T-helper 2 cell treated with Interferon-gamma antibody and Interleukin-4, amounts not matched to agents 100 ng/mL and 5 ng/mL, for 36 hours (primary cell): ENCODE data around the gene PPIB. TPM values are rescaled to one million over a fixed set of nuclear protein-coding genes. Genes with fewer than 3 reads are reported as not detected.

Experiments used
- intact Hi-C: fragments of 100-400 bp; cut with micrococcal nuclease; formaldehyde crosslinking; loops from one replicate; pipeline ENCODE4 v1.15.1; 2023
- total RNA-seq: library from RNA; stranded (reverse); gene quantifications from 2 replicates; pipeline ENCODE4 v1.2.3, GENCODE V29; 2022

The PPIB gene
- total RNA-seq, 1 donor from 2014 or later: 587 TPM

DNA sequence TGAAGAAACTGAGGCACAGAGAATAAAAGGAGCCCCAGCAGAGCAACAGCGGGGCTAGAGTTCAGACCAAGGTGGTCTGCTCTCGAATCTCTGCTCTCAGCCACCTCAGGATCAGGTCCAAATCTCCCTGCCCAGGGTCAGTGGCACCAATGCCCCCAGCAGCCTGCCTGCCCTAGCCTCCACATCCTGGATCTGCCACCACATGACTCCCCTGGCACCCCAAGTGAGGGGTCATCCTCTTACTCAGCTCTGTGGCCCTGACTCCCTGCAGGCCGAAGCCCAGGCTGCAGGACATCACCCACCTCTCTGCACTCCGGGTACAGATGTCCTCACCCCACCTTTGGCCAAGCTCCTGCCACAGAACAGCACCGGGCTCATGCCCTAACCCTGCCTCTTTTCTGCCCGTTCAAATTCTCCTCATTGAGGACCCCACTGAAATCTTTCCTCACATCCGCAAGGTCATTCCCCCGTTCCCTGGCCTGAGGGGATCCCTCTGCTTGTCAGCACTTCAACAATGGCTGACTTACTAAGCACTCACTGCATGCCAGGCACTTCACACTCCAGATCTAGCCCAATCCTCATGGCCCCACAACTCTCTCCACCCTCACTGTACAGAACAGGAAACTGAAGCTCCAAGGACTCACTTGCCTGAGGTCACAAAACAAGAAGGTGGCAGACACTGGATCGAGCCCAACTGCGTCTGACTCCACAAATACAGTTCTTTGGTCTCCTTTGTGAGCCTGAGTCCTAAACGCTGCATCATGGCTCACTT lies 4.3 kb downstream of the PPIB start:
- intact Hi-C loops: loop anchor here (10.0 kb wide), 1 partner anchor 684 kb away; no protein-coding TSS in a partner anchor

DNA sequence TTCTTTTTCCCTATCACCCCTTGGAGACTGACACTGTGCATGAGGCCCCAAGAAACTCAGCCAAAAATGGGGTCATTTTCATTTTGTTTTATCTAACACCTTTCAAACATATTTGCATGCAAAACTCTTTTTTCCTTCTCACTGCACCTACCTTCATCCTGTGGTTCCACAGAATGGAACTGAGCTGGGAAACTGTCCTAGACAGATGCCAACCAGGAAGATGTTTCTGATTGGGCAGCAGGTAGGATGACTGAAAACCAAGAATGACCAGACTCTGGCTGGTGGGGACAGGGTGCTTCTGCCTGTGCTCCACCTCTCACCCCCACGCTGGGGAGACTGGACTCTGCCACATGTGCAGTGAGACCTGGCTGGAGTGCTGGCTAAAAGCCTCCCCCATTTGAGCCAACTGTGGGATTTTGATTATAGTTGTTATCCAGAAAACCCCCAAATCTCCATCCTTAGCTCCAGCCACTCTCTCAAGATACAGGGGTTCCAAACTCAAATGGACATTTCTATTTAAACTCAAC lies 5.2 kb downstream of the PPIB start:
- intact Hi-C loops: loop anchor here (10.0 kb wide), 1 partner anchor 683 kb away; no protein-coding TSS in a partner anchor

DNA sequence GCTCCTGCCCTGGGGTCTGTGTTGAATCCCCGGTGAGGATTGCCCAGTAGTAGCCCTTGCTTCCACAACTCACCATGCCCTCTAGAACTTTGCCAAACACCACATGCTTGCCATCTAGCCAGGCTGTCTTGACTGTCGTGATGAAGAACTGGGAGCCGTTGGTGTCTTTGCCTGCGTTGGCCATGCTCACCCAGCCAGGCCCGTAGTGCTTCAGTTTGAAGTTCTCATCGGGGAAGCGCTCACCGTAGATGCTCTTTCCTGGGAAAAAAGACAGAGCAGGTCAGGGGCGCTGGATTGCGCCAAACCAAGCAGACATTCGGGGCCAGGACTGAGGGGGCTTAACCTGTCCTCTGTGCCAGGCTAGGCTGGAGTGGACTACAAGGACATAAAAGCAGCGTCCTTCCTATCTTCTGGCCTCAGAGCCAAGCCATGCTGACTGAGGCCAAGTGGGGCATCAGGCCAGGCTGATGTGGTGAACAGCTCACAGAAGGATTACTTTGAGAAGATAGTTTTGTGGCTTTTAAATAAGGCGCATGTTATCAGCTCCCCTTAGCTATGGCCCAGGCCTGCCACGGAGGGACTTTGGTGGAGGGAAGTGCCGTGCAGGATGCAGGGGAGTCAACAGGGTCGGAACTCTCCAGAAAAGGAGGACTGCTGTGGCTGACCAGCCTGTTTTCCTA lies 6.0 kb downstream of the PPIB start:
- intact Hi-C loops: loop anchor here (10.0 kb wide), 1 partner anchor 682 kb away; no protein-coding TSS in a partner anchor

DNA sequence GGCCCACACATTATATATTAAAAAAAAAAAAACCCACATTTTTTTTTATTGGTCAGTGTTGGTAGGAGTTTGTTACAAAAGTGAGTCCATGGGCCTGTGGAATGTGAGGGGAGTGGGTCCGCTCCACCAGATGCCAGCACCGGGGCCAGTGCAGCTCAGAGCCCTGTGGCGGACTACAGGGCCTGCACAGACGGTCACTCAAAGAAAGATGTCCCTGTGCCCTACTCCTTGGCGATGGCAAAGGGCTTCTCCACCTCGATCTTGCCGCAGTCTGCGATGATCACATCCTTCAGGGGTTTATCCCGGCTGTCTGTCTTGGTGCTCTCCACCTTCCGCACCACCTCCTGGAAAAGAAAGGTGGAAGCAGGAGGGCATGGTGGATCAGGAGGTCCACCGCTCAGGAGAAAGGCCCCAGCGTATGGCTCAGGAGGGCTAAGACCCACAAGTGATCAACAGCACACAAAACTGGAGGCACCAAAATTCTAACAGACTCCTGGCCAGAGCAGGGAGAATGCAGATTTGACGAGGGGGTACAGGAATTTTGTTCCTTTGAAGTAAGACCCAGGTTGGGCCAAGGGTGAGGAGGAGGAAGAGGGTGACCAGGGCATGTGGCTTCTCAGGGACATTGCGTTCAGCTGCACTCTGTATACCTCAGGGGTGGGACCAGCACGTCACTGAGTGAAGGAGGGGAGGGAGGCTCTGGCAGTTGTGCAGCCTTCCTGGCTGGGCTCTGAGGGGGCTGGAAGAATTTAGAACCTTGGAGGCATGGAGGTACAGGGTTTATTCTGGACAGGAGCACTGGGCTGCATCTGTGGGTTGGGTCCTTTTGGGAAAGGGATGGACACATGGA lies 6.8 kb downstream of the PPIB start:
- intact Hi-C loops: loop anchor here (10.0 kb wide), 1 partner anchor 681 kb away; no protein-coding TSS in a partner anchor

DNA sequence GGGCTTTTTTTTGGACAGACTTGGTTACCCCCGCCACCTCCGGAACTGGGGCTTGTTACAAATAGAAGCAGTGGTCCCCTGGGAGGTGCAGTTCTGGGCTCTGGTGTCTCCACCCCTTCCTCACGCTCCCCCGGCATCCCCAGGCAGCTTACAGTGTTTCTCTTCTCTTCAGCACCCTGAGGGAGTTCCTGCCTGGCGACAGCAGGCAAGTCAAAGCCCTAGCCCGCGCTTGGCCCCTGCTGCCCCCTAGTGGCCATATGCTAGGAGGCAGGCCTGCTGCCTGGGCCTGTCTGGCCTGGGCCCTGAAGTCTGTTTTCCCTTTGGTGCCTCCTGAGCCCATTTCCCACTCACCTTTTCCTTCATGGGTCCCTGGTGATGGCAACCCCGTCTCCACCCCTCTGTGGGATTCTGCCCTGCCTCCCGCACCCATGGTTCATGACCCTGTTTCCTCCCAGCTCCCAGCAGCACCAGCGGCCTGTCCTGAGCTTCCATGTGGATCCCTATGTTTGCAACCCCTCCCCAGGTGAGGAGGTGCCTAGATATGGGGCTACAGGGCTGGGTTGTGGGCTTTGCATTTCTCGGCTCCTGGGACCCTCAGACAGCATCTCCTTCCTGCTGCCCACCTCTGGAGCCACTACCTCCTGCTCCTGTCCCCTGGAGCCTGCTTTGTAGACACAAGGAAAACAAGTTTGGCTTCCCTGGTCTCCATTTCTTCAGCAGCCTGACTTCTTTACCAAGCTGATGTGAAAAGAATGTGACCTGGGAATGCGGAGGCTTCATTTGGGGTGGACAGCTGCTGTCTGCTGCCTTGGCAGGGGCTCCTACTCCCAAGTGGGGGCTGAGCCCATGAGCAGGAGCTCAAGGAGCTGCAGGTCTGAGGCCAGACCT lies 9.1 kb downstream of the PPIB start:
- intact Hi-C loops: loop anchor here (1.0 to 10.0 kb wide), 3 partner anchors 10 to 679 kb away; partner anchors contain the start of gene PPIB

DNA sequence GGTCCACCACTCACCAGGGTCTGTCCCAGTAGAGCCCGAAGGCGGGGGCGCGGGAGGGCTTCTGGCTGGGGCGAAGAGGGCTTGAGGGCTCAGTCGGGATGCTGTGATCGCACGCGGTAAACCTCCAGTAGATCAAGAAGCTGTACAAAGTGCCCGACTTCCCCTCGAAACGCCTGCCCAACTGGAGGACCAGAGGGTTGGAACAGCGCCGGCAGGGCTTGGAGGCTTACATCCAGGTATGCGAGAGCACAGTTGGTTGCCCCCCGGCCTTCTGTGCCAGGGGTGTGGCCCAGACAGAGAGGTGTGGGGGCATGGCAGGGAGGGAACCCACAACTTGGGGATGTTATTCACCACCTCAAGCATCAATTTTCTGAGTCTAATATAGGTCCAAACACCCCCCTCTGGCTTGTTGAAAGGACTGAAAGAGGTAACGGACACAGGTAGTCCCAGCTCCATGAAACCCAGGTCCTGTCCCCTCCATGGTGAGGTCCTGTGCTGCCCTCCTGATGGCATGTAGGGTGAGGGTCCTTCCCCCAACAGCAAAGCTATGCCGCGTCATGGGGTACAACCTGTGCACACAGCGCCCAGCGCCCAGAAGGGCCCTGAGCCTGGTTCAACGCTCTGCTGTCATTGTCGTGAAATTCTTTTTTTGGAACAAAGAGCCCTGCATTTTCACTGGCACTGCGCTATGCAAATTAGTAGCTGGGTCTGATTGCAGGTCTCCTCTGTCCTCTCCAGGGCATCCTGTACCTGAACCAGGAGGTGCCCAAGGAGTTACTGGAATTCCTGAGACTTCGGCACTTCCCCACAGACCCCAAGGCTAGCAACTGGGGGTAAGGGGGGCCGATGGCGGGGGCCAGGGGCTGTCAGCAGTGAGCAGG lies 10.1 kb downstream of the PPIB start:
- intact Hi-C loops: loop anchor here (1.0 to 10.0 kb wide), 3 partner anchors 11 to 678 kb away; partner anchors contain the start of gene PPIB

DNA sequence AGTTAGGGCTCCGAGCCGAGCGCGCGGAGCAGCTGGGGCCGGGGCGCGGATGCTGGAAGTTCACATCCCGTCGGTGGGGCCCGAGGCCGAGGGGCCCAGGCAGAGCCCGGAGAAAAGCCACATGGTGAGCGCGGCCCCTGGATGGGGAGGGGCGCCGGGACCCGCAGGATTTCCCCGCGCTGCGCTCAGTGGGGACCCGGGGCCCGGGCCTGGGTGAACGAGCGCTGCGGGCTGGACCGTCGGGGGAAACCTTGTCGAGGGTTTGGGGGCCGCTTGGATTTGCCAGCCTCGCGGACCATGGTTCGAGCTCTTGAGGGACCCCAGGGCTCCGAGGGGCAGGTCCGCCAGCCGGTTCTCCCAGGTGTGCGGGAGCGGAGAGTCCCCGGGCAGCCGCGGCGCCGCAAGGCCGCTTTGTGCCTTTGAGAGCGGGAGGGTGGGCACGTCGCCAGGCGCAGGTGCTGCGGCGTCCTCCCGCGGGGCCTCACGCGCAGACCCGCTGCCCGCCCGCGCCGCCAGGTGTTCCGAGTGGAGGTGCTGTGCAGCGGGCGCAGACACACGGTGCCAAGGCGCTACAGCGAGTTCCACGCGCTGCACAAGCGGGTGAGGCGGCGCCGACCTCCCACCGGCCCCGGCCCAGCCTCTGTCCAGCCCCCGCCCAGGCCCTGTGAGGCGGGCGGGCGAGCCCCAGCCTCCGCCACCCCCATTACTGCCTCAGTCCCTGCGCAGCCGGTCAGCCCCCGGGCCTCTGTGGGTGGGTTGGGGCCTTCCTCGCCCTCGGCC lies 10.9 kb downstream of the PPIB start, which contains the start of gene SNX22:
SNX22 (plus strand) TSS at position 5 of the 780 bp plus-strand sequence; CDS start at position 50, 45 bp downstream.
- intact Hi-C loops: loop anchor here (10.0 kb wide), 1 partner anchor 677 kb away; no protein-coding TSS in a partner anchor

DNA sequence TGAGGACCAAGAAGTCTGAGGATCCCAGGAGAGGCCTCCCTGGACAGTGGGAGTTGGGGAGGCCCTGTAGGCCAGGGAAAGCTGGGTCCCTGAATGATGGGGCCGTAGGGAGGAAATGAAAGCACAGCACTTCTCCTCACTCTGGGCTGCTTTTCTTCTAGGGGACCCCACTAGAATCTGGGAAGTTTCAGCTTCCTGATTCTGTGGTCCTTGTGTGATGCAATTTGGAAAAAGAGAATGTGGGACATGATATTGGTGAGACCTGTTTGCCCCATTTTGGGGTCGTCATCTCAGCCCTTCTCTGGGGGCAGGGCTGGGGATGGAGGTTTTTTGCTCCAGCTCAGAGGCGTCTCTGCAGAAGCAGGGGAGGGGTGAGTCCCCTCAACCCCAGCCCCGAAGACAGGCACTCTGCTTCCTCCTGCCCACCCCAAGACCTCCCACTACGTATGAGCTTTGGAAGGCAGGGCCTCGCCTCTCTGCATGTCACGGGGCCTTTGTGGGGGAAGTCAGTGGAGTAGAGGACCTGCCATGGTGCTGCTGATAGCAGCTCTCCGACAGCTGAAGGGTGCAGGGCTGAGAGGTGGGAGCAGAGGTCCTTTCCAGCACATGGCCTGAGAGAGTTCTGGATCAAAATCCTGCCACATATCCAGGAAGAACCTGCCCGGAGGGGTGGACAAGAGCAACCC lies 12.8 kb downstream of the PPIB start:
- intact Hi-C loops: loop anchor here (10.0 kb wide), 1 partner anchor 675 kb away; no protein-coding TSS in a partner anchor

DNA sequence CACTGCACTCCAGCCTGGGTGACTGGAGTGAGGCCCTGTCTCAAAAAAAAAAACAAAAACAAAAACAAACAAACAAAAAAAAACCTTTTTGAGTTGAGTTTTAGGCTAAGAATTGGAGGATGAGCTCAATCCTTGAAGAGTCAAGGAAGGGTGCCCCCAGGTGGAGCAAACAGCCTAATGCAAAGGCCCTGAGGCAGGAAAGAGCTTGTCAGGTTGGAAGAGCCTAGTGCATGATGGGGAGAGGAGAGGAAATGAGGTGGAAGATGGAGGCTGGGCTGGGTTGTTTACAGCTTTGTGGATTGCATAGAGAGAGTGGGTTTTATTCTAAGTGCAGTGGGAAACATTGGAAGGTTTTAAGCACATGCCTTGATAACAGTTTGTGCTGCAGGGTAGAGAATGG lies 13.4 kb downstream of the PPIB start:
- intact Hi-C loops: no loop called here

DNA sequence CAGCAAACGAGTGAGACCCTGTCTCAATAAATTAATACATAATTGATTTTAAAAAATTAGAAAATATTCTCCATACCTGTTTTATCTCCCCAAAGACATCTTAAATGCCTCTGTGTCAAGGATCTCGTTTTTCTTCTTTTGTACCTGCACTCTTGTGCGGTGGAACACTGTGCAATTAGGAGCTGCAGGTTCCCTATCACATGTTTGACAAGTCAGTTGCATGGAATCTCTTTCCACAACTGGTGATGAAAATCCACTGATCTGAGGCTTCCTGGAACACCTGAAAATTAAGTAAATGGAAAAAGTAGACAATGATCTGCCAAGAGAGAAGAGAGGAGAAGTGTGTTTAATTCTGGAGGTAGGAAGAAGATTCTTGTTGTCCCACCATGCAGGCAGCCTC lies 14.2 kb downstream of the PPIB start:
- intact Hi-C loops: no loop called here

DNA sequence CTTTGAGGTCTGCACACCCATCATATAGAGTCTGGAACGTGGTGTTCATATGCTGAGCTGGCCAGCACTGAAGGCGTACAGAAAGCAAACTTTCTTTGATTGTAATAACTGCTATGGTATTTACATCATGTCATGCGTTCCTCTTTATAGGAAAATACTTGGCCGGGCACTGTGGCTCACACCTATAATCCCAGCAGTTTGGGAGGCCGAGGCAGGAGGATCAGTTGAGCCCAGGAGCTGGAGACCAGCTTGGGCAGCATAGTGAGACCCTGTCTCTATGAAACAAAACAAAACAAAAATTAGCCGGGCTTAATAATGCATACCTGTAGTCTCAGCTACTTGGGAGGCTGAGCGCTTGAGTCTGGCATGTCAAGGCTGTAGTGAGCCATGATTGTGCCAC lies 14.7 kb downstream of the PPIB start:
- intact Hi-C loops: no loop called here

DNA sequence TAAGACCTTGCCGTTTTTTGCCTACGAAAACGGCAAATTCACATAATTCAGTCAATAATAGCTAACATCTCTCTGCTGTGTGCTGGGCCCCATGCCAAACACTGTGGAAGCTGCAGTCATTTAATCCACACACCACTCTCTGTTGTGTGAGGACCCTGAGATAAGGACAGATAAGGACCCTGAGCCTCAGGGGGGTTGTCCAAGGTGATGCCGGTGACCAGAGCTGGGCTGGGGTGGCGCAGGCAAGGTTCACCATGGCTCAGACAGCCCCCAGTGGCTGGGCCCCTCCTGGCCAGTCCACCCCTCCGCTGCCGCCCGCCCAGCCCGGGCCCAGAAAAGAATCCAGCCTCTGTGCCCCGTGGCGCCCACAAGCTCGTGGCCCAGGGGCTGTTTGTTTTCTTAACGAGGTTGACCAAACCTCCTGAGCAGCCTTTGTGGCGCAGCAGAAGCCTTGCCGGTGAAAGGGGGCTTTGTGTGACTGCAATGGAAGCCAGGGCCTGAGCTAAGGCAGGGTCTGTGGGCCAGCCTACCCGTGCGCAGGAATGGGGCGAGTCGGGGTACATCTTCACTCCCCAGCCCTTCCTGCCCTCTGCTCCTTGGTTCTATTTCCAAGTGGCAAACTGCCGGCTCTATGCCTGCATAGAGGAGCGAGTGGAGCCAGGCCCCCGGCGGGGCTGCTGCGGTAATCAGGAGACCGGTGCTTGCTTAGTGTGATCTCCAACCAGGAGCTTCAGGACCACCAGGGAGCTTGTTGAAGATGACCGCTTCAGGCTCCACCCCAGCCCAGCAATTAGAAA lies 15.7 kb downstream of the PPIB start:
- intact Hi-C loops: no loop called here

DNA sequence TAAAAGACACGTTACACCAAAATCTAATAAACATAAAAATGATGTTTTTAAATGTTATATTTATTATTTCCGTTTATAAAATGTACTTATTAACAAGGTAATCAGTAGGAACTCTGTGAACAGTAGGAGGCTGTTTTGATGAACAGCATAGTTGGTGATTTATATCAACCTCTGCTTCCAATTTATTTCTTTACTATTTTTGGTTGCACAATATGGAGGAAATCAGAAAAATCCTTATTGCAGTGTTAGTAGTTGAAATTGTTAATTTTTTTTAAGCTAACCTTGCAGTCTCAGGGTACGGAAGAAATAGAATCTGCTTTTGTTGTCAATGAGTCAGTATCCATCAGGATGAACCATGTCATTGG lies 16.3 kb downstream of the PPIB start:
- intact Hi-C loops: no loop called here

DNA sequence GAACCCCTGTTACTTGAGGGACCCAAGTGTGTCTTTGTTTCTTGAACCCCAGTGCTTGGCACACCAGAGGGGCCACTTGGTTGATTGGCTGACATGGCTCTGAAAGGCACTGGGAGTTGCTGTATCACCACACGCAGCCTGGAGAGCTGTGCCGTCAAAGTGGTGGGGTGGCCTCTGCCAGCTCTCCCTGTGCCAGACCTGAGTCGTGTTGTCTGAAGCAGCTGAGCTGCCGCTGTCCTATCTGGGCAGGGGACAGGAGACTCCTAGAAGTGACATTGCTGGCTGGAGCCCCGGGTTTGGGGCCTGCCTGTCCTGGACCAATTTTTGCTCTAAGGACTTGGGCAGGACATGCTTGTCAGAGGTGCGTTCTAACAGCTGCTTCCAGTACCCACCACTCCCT lies 16.8 kb downstream of the PPIB start:
- intact Hi-C loops: no loop called here

DNA sequence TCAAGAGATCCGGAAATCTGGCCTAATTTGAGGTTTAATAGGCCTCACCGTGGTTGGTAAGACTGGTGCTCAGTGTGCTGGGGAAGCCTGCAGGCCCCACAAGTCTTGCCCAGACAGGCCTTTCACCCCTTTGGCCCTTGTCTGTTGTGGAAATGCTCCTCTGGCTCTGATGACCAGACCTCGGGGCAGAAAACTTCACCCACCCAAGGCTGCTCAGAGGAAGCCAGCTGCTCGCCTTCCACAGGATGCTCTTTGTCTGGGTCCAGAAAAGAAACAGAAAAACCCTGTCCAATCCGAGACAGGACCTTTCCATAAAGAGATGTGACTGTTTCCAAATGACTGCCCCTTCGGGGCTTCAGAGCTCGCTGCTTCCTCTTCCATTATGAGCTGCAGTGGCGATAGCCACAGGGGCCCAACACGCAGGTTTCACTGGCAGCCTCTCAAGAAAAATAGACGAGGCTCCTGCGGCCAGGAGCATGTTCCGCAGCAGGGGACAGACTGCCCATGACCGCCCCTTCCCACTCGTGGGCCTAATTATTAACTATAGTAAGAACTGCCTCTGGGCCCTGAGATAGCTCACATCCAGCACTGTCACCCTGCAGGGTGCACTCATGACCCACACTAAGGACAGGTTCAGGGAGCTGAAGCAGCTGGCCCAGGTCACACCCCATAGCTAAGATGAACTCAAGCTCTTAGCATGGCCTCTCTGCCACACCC lies 18.1 kb downstream of the PPIB start:
- intact Hi-C loops: no loop called here

DNA sequence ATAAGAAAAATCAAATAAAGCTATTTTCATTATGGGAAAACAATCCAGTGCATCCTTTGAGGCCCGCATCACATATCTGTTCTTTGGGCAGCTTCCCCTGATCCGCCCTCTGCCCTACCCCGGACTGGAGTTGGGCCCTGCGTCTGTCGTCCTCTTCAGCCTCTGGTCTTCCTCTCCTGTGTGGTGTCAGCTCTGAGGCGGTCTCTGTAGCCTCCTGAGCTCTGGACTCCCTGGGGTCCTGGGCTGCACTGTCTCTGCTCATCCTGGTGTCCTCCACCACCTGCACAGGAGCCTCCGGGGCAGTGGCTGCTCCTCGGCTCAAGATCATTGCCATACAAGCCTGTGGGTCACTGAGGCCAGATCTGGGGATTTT lies 18.6 kb downstream of the PPIB start:
- intact Hi-C loops: no loop called here
